Neural cell (in vitro differentiated cells): ENCODE data around the gene FGFBP3.

ENCODE experiments used
- CTCF ChIP-seq: fragments of 450-650 bp; IDR thresholded peaks from 2 replicates; pipeline ENCODE4 v1.5.1; 2014; ENCODE audit warnings: antibody characterized with exemption, mild to moderate bottlenecking, moderate library complexity; ENCODE audit not compliant: poor library complexity, severe bottlenecking
- EP300 ChIP-seq: fragments of 450-650 bp; conservative IDR thresholded peaks from 2 replicates; pipeline ENCODE4 v1.6.1; 2014; ENCODE audit warnings: antibody characterized with exemption, mild to moderate bottlenecking, moderate library complexity; ENCODE audit not compliant: poor library complexity, severe bottlenecking
- POLR2AphosphoS5 ChIP-seq: IDR thresholded peaks from 2 replicates; pipeline ENCODE4 v1.6.1; 2012
- TAF1 ChIP-seq: IDR thresholded peaks from 2 replicates; pipeline ENCODE4 v1.6.1; 2012; ENCODE audit warnings: low read depth
- TF ChIP-seq, protein P1 (sequence below): IDR thresholded peaks from 2 replicates; pipeline ENCODE4 v1.6.1; 2012; ENCODE audit warnings: borderline replicate concordance

GRCh38 chr10:91907914-91908336, 1.4 kb downstream of the FGFBP3 start:
- TF ChIP-seq CTCF (no peak), EP300 (no peak), POLR2AphosphoS5 (no peak), TAF1 (no peak)
- TF ChIP-seq, protein P1, sequence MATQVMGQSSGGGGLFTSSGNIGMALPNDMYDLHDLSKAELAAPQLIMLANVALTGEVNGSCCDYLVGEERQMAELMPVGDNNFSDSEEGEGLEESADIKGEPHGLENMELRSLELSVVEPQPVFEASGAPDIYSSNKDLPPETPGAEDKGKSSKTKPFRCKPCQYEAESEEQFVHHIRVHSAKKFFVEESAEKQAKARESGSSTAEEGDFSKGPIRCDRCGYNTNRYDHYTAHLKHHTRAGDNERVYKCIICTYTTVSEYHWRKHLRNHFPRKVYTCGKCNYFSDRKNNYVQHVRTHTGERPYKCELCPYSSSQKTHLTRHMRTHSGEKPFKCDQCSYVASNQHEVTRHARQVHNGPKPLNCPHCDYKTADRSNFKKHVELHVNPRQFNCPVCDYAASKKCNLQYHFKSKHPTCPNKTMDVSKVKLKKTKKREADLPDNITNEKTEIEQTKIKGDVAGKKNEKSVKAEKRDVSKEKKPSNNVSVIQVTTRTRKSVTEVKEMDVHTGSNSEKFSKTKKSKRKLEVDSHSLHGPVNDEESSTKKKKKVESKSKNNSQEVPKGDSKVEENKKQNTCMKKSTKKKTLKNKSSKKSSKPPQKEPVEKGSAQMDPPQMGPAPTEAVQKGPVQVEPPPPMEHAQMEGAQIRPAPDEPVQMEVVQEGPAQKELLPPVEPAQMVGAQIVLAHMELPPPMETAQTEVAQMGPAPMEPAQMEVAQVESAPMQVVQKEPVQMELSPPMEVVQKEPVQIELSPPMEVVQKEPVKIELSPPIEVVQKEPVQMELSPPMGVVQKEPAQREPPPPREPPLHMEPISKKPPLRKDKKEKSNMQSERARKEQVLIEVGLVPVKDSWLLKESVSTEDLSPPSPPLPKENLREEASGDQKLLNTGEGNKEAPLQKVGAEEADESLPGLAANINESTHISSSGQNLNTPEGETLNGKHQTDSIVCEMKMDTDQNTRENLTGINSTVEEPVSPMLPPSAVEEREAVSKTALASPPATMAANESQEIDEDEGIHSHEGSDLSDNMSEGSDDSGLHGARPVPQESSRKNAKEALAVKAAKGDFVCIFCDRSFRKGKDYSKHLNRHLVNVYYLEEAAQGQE = no peak
